Globus pallidus (tissue), 1 donor: Measurements from ENCODE around the gene SYCP2L.
"Not testable (repeated sequence)": the region's sequence is repeated elsewhere in the genome, so short reads cannot be mapped to it uniquely, and the experiment has no call there.

ENCODE experiments used
- DNase-seq: peaks from one replicate; pipeline ENCODE4 v3.0.0-alpha.2; 2015; ENCODE audit warnings: low spot score

SYCP2L gene

DNA sequence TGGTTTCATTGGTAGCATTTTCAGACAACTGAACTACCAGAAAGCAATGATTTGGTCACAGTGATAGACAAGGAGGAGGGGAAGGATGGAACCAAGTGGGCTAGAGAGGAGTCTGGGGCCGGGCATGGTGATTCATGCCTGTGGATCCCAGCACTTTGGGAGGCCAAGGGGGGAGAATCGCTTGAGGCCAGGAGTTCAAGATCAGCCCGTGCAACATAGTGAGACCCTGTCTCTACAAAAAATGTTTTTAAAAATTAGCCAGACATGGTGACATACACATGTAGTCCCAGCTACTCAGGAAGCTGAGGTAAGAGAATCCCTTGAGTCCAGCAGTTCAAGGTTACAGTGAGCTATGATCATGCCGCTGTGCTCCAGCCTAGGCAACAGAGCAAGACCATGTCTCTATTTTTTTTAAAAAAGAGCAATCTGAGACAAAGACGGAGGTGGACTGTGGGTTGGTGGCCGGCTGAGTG is 70.6 kb downstream of the SYCP2L start:
- no peak for DNase-seq

DNA sequence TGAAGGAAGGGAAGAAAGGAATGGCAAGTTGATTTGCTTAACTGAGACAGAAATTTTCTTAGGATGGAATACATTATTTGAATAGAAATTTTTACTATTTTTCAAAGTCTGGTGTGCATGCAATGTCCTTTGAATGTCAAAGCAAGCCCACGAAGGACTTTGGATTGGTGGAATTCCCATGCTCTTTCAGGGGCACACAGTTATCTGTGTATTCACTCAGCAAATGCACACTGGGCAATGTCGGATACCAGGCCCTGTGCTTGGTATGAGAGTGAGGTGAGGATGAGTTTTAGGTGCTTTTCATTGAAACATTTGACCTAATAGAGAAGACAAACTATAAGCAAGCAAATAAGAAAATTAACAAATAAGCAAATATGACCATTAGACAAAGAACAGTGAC is 73.3 kb downstream of the SYCP2L start:
- DNase-seq: no peak

DNA sequence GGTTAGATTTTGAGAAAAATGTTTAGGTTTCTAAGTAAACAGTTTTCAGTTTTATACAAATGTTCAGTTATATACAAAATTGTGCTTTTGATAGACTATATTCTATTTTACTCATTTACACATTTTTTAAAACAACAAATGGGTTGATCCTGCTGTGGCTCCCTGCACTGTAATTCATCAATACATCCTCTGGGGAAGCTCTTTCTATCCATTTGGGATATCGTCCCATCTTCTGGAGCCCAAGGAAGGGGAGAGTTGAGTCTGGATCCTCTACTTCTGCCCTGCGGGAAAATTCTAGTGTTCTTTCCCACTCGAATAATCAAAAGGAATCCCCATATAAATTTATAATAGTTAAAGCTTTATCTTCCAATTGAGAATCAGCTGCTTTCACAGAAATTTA is 75.0 kb downstream of the SYCP2L start:
- no peak for DNase-seq

DNA sequence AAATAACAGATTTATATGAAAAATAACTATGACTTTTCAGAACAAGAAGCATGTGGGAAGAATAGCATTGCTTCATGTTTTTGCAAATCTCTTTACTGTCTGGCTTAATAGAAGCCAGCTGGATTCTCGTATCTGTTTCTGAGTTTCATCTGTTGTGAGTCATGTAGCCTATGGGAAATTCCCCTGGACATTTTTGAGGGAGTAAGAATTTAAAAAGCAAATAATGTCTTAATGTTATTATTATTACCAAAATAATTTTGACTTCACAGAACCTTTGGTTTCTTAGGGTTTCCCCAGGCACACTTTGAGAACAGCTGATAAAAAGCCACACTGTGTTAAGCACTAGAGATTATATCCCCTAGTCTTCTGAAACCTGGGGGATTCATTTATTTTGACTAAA is 75.8 kb downstream of the SYCP2L start:
- DNase-seq: no peak

DNA sequence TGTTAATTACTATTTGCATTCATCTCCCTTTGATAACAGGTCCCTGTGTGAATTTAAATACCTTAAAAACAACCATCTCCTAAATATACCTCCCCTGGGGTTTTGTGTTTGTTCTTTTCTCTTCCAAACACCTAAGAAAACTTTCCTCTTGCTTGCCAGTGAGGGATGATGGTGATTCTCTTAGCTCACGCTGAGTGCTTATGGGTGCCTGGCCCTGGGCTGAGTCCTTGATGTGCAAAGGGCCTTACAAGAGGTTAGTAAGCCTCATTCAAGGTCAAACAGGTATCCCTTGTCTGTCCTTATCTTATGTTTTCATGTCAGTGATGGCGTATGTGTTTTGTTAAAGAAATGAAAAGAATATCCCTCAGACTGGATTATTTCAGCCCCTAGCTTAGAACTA is 76.3 kb downstream of the SYCP2L start:
- no peak for DNase-seq

DNA sequence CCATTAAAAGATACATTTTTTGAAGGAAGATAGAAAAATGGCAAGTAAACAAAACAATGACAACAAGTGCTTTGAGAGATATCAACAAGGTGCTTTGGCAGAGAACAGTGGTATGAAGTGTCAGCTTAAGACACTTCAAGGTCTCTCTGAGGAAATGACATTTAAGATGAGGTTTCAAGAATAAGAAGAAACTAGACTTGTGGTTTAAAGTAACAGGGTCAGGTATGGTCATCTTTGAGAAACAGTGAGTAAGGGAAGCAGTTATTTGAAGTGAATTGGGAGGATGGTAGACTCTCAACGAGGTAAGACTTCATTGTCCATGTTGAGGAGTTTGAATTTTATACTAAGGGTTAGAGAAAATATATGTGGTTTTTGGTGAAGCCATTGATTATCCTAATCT is 77.8 kb downstream of the SYCP2L start:
- DNase-seq: no peak

DNA sequence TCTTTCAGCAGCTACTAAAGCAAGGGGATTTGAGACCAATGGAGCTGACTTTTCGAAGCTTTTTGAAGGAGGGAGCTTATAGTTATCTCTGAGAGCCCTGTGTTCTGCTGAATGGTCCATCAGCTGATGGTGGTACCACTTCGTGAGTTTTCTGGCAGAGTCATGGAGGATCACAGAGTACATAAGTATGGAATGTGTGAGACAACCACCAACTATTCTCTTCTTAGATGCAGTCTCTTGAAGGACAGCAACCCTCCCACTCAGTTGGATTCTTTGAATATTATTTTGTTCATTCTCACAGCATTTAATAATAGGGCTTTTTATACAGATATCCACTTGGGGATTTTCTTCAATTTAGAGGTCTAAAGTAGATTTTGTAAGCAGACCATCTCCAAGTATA is 81.9 kb downstream of the SYCP2L start:
- no peak for DNase-seq

DNA sequence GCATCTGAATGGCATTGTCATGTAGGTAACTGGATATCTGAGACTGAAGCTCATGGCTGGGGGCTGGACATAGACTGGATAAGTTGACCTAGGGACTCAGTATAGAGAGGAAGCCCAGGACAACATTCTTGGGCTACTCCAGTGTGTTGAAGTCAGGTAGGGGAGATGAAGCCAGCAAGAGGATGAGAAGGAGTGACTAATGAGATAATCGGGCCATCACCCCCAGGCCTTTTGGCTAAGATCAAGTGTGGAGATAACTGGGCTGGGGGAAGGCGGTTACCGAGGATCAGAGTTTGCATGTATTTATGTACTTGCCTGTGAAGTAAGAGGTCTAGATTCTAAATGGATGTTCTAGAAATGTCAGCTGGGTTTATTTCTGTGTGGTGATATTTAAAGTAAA is 83.9 kb downstream of the SYCP2L start:
- DNase-seq: no peak

DNA sequence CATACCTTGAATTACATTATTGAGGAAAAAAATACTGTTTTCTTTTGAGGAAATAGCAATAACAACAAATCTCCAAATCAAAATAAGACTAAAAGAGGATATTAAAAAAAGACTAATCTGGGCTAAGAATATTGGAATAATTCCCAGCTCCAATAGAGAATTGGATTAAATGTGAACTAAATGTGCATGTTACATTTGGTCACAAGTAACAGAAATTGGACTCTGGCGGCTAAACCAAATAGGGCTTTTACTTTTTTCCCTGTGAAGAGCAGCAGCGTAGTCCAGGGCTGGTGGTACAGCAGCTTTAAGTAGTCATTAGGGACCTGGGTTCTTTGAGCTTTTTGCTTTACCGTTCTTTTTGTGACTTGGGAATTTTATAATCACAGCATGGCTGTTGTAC is 85.3 kb downstream of the SYCP2L start:
- DNase-seq: no peak

DNA sequence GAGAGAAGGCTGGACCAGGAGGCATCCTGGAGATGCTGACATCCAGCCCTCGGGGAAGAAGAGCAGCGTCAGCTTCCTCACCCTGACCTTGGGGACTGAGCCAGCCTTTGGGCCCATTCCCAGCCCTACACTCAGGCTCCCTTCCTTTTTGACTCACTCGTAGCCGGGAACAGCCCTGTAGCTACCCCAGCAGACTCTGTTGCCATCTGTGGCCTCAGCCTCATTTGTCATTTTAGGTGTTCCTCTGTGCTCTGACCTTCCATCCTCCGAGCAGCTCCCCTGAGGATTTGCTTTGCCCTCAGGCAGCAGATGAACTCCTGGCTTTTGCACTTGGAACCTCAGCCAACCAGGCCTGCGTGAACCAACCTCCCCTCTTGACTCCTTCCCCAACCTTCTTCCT is 89.7 kb downstream of the SYCP2L start:
- DNase-seq: no peak

DNA sequence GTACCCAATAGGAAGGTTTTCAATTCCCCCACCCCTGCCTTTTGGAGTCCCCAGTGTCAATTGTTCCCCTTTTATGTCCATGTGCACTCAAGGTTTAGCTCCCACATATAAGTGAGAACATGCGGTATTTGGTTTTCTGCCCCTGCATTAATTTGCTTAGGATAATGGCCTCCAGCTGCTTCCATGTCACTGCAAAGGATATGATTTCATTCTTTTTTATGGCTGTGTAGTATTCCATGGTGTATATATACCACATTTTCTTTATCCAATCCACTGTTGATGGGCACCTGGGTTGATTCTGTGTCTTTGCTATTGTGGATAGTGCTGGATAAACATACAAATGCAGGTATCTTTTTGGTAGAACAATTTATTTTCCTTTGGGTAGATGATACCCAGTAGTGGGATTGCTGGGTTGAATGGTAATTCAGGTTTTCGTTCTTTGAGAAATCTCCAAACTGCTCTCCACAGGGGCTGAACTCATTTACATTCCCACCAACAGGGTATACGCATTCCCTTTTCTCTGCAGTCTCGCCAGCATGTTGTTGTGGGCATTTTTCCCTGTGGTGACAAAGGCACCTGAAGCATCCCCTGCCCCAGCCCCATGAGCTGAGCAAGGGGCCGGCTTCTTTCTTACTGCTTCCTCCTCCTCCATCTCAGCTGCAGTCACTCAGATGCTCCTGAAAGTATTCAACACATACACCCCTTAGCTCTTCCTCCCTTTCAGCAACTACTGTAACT is 90.5 kb downstream of the SYCP2L start:
- DNase-seq: no peak

DNA sequence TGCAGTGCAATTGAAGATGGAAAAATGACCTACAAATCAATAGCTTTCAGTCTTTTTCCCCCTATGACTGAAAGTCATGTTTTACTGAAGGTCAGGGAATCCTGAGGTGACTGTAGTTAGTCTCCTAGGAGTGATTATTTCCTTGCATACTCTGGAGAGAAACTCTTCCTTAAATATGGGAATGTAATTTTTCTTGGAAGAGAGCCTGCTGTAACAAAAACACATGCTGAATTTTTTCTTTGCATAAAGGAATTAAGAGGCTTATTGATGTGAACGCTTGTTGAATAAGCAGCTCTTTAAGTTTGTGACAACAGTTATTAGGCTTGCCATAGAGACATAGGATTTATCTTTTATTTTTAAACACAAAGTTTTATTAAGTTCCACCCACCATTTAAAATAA is 92.8 kb downstream of the SYCP2L start:
- no peak for DNase-seq

DNA sequence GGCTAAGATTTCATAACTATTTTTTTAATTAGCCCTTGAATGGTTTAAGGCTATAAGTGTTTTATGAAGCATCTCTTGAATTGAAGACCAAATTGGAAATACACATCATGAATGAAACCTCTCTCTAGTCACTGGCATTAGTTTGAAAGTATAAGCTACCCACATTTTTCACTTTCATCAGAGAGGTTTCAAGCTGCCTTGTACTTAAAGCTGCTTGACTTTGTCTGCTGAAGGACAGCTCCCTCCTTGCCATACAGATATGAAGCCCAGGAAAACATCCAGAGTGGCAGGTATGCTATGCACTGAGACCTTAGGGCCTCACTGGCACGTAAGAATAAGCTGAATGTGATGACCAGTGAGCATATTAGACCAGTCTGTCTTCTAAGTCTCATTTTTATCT is 94.6 kb downstream of the SYCP2L start:
- DNase-seq: no peak

DNA sequence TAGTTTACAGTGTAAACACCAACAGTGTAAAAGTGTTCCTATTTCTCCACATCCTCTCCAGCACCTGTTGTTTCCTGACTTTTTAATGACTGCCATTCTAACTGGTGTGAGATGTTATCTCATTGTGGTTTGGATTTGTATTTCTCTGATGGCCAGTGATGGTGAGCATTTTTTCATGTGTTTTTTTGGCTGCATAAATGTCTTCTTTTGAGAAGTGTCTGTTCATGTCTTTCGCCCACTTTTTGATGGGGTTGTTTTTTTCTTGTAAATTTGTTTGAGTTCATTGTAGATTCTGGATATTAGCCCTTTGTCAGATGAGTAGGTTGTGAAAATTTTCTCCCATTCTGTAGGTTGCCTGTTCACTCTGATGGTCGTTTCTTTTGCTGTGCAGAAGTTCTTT is 98.1 kb downstream of the SYCP2L start:
- not testable (repeated sequence) for DNase-seq

DNA sequence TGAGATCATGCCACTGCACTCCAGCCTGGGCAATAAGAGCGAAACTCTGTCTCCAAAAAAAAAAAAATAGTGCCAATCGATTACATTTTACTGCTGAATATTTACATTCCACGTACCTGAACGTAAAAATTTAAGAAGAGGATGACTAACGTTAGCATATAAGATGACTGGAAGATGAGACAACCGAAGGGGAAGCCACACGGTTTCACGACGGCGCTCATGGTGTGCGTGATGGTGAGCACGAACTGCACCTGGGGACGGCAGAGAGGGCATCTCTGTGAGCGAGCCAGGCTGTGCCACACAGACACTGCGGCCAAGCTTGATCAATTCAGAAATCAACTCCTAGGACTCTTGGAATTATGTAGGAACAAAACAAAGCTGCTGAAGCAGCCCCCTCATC is 102.7 kb downstream of the SYCP2L start:
- no peak for DNase-seq

DNA sequence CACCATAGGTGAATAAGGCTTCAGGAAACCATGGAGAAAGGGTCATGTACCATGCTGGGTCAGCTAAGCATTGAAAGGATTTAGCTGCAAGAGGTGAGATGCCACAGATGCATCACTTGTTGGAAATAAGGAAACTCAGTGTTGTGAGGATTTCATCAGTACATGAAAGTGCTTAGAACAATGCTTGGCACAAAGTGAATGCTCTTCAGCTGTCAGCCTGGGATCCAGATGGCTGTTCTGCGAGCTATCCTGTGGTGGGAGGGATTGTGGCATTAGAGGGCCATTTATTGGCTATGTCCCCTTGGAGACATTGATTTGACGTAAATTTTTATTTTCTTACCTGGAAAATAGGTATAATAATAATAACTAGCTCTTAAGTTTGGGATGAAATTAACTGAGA is 104.3 kb downstream of the SYCP2L start:
- peak; percentile 27 for DNase-seq

DNA sequence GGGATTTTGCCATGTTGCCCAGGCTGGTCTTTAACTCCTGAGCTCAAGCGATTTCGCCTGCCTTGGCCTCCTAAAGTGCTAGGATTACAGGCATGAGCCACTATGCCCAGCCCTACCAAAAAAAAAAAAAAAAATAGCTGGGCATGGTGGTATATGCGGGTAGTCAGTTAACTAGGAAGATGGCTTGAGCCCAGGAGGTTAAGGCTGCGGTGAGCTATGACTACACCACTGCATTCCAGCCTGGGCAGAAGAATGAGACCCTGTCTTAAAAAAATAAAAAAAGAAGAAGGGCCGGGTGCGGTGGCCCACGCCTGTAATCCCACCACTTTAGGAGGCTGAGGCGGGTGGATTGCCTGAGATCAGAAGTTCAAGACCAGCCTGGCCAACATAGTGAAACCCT is 107.0 kb downstream of the SYCP2L start:
- DNase-seq: no peak

DNA sequence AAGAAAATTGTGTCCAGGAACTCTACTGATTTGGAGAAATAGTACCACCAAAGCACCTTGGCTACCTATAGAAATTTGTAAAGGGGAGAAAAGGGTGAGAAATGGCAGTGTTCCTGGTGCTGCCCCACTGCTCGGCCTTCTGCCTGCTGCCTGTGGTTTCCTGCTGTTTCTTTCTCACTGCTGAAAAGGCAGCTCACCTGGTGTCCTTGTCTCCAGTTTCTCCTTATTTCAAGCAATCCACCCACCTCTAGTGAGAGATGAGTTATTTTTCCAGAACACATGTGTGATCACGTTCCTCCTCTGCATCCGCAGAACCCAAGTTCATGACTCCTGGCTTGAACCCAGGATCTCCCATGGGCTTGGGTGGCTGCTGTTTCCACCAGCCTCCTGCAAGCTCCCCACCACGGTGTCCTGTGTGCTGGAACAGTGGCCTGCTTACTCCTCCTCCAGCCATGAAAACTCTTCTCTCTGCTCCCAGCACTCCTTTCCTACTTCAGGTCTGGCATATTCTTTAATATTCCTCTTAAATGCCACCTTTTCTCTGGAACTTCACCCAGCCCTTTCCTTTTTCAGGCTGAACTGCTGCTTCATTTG is 108.4 kb downstream of the SYCP2L start:
- no peak for DNase-seq

DNA sequence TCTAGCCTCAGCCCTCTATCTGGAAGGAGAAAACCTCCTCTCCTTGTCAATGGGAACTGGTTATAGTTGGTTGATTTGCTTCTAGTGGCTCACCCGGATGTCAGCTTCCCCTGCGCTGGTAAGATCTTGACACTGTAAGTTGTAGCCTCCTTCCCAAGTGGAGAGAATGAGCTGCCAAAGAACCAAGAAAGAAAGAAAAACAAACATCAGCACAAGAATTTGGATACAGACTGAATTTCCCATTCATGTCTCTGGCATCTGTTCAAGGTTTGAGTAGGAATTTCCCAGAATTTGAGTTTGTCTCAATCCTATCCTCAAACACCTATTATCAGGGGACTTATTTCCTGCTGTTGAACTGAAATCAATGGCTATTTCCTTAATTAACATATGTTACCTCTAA is 113.1 kb downstream of the SYCP2L start:
- peak; percentile 28 for DNase-seq

DNA sequence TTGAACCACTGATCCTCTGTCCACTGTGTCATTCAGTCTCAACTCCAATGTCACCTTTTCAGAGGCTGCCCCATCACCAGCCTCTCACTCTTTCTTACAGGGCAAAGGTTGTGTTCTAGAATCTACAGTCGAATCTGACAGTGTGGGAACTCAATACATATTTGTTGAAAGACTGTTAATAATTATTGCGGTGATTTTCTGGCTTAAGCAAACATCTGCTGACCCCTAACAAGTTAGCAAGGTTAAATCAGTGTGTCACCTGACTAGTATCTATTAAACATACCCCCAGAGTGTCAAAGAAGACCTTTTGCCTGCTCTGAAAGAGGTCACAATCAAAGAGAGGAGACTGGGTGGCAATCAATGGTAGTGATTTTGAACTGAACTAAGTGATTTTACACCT is 115.3 kb downstream of the SYCP2L start:
- no peak for DNase-seq

DNA sequence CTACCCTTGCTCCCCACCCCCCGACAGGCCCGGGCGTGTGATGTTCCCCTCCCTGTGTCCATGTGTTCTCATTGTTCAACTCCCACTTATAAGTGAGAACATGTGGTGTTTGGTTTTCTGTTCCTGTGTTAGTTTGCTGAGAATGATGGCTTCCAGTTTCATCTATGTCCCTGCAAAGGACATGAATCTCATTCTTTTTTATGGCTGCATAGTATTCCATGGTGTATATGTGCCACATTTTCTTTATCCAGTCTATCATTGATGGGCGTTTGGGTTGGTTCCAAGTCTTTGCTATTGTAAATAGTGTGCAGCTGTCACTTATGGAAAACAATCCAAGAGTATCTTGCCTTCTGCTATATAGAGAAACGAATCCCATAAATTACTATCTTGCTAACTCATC is 116.4 kb downstream of the SYCP2L start:
- not testable (repeated sequence) for DNase-seq

DNA sequence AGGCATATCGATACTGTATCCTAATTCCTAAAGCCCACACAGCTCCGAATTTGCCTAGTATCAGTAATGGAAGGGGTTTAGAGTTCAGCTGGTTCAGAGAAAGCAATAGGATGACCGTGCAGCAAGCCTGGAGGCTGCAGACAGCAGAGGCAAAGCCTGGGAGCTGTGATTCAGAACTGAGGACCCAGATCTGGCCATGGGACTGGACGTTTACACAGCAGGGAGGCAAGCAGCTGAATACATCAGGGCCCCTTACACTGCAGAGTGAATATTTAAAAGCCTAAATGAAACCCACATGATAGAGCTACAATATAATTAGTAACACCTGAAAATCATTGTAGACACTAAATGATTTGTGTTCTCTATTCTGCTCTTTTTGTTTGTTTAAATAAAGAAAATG is 119.2 kb downstream of the SYCP2L start:
- no peak for DNase-seq

DNA sequence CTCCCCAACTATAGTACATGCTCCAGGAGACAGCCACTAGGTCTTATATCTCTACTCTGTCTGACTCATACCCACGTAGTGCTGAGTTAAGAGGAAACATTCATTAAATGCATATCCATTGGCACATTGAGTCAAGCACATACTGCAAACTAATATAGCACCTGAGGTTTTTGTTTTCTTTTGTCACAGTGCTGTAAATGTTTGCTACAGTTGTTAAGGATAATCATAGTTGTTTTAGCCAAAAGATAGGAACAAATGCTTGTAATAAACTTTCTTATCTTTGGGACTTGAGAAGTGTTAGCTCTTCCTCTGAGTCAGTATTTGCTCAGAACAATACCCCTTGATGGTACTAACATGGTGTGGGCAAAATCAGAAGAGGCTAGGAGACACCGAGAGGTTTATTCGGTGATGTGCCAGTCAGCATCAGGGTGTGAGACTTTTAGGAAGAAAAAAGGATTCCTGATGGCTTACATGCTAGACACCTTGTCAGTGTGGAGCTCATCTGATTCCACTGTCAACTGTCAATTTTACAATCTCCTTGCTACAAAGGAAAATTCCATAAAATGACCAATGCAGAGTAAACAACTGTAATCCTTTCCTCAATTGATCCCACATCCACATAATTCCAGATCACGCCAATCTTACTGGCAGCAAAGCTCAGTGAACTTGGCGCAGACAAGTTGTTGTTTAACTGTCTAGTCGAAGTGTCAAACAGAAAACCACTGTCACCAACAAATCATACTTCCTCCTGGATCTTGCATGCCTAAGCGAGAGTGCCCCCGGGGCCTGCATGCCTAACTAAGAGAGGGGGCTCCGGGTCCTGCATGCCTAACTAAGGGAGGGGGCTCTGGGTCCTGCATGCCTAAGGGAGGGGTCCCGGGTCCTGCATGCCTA is 121.1 kb downstream of the SYCP2L start:
- DNase-seq: no peak
